T-helper 1 cell treated with Interleukin-12 subunit alpha and Interleukin-12 subunit beta and Interleukin-4 antibody, amounts not matched to agents 30 μg/mL and 1 μg/mL, for 36 hours (primary cell): Measurements from ENCODE around the gene ACBD6.

Source experiments
- H3K27ac Mint-ChIP-seq: one replicate; pipeline ENCODE4 v1.8.0; 2021; ENCODE audit warnings: mild to moderate bottlenecking, mixed read lengths
- H3K27me3 Mint-ChIP-seq: one replicate; pipeline ENCODE4 v1.8.0; 2021; ENCODE audit warnings: low read depth, mixed read lengths
- H3K36me3 Mint-ChIP-seq: one replicate; pipeline ENCODE4 v1.8.0; 2021; ENCODE audit warnings: low read depth, mixed read lengths
- H3K4me1 Mint-ChIP-seq: one replicate; pipeline ENCODE4 v1.8.0; 2021; ENCODE audit warnings: low read depth, mixed read lengths
- H3K4me3 Mint-ChIP-seq: one replicate; pipeline ENCODE4 v1.8.0; 2021; ENCODE audit warnings: mild to moderate bottlenecking, moderate library complexity, mixed read lengths
- H3K9me3 Mint-ChIP-seq: one replicate; pipeline ENCODE4 v1.8.0; 2021; ENCODE audit warnings: mixed read lengths

ACBD6 gene

GRCh38 chr1:180515364-180515763 is 13.0 kb upstream of the ACBD6 start:
- Mint-ChIP-seq H3K27me3 (peaks cover 15% of the 10 kb centered on the region), H3K9me3 (no peaks in the 10 kb centered on the region), H3K4me1 (no peaks in the 10 kb centered on the region), H3K36me3 (no peaks in the 10 kb centered on the region), H3K4me3 (no peak overlapping the region), H3K27ac (no peak overlapping the region)

GRCh38 chr1:180513531-180513930 is 11.2 kb upstream of the ACBD6 start:
- no peaks in the 10 kb centered on the region for H3K36me3 Mint-ChIP-seq
- peaks cover 10% of the 10 kb centered on the region for H3K27me3 Mint-ChIP-seq
- no peaks in the 10 kb centered on the region for H3K9me3 Mint-ChIP-seq
- no peak overlapping the region for H3K27ac Mint-ChIP-seq
- no peaks in the 10 kb centered on the region for H3K4me1 Mint-ChIP-seq
- H3K4me3 Mint-ChIP-seq, result no peak overlapping the region

DNA sequence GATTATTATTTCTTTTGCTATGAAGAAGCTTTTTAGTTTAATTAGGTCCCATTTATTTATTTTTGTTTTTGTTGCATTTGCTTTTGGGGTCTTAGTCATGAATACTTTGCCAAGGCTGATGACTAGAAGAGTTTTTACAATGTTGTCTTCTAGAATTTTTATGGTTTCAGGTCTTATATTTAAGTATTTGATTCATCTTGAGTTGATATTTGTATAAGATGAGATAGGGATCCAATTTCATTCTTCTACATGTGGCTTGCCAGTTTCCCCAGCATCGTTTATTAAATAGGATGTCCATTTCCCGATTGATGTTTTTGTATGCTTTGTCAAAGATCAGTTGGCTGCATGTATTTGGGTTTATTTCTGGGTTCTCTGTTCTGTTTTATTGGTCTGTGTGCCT is 8.5 kb upstream of the ACBD6 start:
- H3K4me1 Mint-ChIP-seq, result peaks cover 5% of the 10 kb centered on the region
- no peaks in the 10 kb centered on the region for H3K36me3 Mint-ChIP-seq
- no peaks in the 10 kb centered on the region for H3K9me3 Mint-ChIP-seq
- peaks cover 10% of the 10 kb centered on the region for H3K27me3 Mint-ChIP-seq
- H3K27ac Mint-ChIP-seq, result no peak overlapping the region
- no peak overlapping the region for H3K4me3 Mint-ChIP-seq

DNA sequence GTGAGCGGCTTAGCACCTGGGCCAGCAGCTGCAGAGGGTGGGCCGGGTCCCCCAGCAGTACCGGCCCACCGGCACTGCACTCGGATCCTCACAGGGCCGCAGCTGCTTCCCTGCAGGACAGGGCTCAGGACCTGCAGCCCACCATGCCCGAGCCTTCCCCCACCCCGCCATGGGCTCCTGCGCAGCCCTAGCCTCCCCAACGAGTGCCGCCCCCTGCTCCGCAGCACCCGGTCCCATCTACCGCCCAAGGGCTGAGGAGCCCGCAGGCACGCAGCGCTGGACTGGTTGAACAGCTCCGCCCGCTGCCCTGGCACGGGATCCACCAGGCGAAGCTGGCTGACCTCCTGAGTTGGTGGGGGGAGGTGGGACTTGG is 6.3 kb upstream of the ACBD6 start:
- no peak overlapping the region for H3K4me3 Mint-ChIP-seq
- no peaks in the 10 kb centered on the region for H3K36me3 Mint-ChIP-seq
- H3K9me3 Mint-ChIP-seq, result no peaks in the 10 kb centered on the region
- no peak overlapping the region for H3K27ac Mint-ChIP-seq
- H3K27me3 Mint-ChIP-seq, result peaks cover 10% of the 10 kb centered on the region
- H3K4me1 Mint-ChIP-seq, result peaks cover 6% of the 10 kb centered on the region

- no peak overlapping the region for H3K4me3 Mint-ChIP-seq
- no peak overlapping the region for H3K27ac Mint-ChIP-seq
- no peaks in the 10 kb centered on the region for H3K36me3 Mint-ChIP-seq
- peaks cover 11% of the 10 kb centered on the region for H3K4me1 Mint-ChIP-seq
- H3K27me3 Mint-ChIP-seq, result peaks cover 10% of the 10 kb centered on the region
- H3K9me3 Mint-ChIP-seq, result no peaks in the 10 kb centered on the region
Observed at GRCh38 chr1:180507795-180508724, 5.7 kb upstream of the ACBD6 start.

- H3K27ac Mint-ChIP-seq, result no peak overlapping the region
- no peaks in the 10 kb centered on the region for H3K9me3 Mint-ChIP-seq
Observed at GRCh38 chr1:180505732-180506335, 3.5 kb upstream of the ACBD6 start.

GRCh38 chr1:180504186-180504585 is 1.8 kb upstream of the ACBD6 start:
- Mint-ChIP-seq H3K4me3 (no peak overlapping the region), H3K9me3 (no peaks in the 10 kb centered on the region), H3K4me1 (peaks cover 25% of the 10 kb centered on the region), H3K36me3 (peaks cover 8% of the 10 kb centered on the region), H3K27ac (no peak overlapping the region), H3K27me3 (no peaks in the 10 kb centered on the region)

More at GRCh38 chr1:180505732-180506335, 3.5 kb upstream of the ACBD6 start:
- H3K4me1 Mint-ChIP-seq, result peaks cover 24% of the 10 kb centered on the region
- peaks cover 6% of the 10 kb centered on the region for H3K27me3 Mint-ChIP-seq
- no peak overlapping the region for H3K4me3 Mint-ChIP-seq
- peaks cover 8% of the 10 kb centered on the region for H3K36me3 Mint-ChIP-seq

GRCh38 chr1:180503280-180503862 is 994 bp upstream of the ACBD6 start:
- Mint-ChIP-seq H3K4me1 (peaks cover 25% of the 10 kb centered on the region), H3K36me3 (peaks cover 9% of the 10 kb centered on the region), H3K27ac (peak overlapping the region; percentile 95), H3K27me3 (no peaks in the 10 kb centered on the region), H3K9me3 (no peaks in the 10 kb centered on the region), H3K4me3 (peak overlapping the region; percentile 98)

DNA sequence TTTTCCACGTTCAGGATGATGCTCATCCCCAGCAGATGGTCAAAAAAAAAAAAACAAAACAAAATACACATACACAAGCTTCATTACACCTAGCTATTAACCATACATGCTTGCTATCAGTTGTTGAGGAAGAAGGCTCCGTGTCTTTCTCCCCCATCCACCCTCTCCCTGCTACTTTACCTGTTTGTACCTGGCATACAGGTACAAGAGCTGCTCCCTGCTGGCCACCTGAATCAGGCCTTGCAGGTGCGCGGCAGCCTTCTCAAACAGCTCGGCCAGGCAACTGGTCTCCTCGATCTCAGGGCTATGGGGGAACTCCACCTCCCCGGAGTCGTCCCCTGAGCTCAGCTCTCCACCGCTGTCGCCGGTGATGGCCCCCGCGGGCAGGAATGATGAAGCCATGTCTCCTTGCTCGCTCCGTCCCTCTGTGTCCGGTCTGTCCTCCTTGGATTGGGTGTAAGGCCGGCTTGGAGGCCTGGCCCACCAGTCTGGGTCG is 464 bp downstream of the ACBD6 start:
- Mint-ChIP-seq H3K36me3 (peaks cover 11% of the 10 kb centered on the region), H3K9me3 (no peaks in the 10 kb centered on the region), H3K4me3 (peak overlapping the region; percentile 98), H3K4me1 (peaks cover 22% of the 10 kb centered on the region), H3K27me3 (no peaks in the 10 kb centered on the region), H3K27ac (peak overlapping the region; percentile 89)

- H3K9me3 Mint-ChIP-seq, result no peaks in the 10 kb centered on the region
- peaks cover 13% of the 10 kb centered on the region for H3K36me3 Mint-ChIP-seq
- no peak overlapping the region for H3K27ac Mint-ChIP-seq
- peak overlapping the region; percentile 48 for H3K4me3 Mint-ChIP-seq
- H3K27me3 Mint-ChIP-seq, result no peaks in the 10 kb centered on the region
- H3K4me1 Mint-ChIP-seq, result peaks cover 25% of the 10 kb centered on the region
Observed at GRCh38 chr1:180500689-180501088, 1.7 kb downstream of the ACBD6 start.

DNA sequence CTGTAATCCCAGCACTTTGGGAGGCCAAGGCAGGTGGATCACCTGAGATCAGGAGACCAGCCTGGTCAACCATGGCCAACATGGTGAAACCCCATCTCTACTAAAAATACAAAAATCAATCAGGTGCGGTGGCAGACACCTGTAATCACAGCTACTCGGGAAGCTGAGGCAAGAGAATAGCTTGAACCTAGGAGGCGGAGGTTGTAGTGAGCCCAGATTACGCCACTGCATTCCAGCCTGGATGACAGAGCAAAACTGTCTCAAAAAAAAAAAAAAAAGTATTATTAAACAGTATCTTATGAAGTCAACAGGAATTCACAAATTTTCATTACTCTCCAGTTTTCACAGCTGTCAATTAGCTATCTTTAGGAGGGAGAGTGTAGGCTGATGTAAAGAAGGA is 3.8 kb downstream of the ACBD6 start:
- H3K36me3 Mint-ChIP-seq, result peaks cover 15% of the 10 kb centered on the region
- H3K4me3 Mint-ChIP-seq, result no peak overlapping the region
- H3K27ac Mint-ChIP-seq, result no peak overlapping the region
- H3K27me3 Mint-ChIP-seq, result no peaks in the 10 kb centered on the region
- peaks cover 25% of the 10 kb centered on the region for H3K4me1 Mint-ChIP-seq
- no peaks in the 10 kb centered on the region for H3K9me3 Mint-ChIP-seq

- Mint-ChIP-seq H3K4me3 (no peak overlapping the region), H3K4me1 (peaks cover 18% of the 10 kb centered on the region), H3K36me3 (peaks cover 19% of the 10 kb centered on the region), H3K27ac (no peak overlapping the region), H3K9me3 (no peaks in the 10 kb centered on the region), H3K27me3 (no peaks in the 10 kb centered on the region)
Observed at GRCh38 chr1:180497826-180498225, 4.6 kb downstream of the ACBD6 start.

GRCh38 chr1:180494370-180494769 is 8.0 kb downstream of the ACBD6 start:
- Mint-ChIP-seq H3K9me3 (no peaks in the 10 kb centered on the region), H3K4me3 (no peak overlapping the region), H3K27me3 (no peaks in the 10 kb centered on the region), H3K27ac (peak overlapping the region; percentile 15), H3K4me1 (peaks cover 6% of the 10 kb centered on the region), H3K36me3 (peaks cover 14% of the 10 kb centered on the region)

GRCh38 chr1:180489976-180490375 is 12.4 kb downstream of the ACBD6 start:
- Mint-ChIP-seq H3K4me3 (no peak overlapping the region), H3K27ac (no peak overlapping the region), H3K27me3 (no peaks in the 10 kb centered on the region), H3K4me1 (peaks cover 2% of the 10 kb centered on the region), H3K36me3 (peaks cover 13% of the 10 kb centered on the region), H3K9me3 (no peaks in the 10 kb centered on the region)

GRCh38 chr1:180489313-180489712 is 13.1 kb downstream of the ACBD6 start:
- Mint-ChIP-seq H3K27me3 (no peaks in the 10 kb centered on the region), H3K4me1 (no peaks in the 10 kb centered on the region), H3K4me3 (no peak overlapping the region), H3K27ac (no peak overlapping the region), H3K36me3 (peaks cover 13% of the 10 kb centered on the region), H3K9me3 (no peaks in the 10 kb centered on the region)
